ENCODE results near the gene LEUTX.
A peak's percentile ranks its signal among the peaks of the same experiment; 100 is the strongest.

LEUTX gene

DNA sequence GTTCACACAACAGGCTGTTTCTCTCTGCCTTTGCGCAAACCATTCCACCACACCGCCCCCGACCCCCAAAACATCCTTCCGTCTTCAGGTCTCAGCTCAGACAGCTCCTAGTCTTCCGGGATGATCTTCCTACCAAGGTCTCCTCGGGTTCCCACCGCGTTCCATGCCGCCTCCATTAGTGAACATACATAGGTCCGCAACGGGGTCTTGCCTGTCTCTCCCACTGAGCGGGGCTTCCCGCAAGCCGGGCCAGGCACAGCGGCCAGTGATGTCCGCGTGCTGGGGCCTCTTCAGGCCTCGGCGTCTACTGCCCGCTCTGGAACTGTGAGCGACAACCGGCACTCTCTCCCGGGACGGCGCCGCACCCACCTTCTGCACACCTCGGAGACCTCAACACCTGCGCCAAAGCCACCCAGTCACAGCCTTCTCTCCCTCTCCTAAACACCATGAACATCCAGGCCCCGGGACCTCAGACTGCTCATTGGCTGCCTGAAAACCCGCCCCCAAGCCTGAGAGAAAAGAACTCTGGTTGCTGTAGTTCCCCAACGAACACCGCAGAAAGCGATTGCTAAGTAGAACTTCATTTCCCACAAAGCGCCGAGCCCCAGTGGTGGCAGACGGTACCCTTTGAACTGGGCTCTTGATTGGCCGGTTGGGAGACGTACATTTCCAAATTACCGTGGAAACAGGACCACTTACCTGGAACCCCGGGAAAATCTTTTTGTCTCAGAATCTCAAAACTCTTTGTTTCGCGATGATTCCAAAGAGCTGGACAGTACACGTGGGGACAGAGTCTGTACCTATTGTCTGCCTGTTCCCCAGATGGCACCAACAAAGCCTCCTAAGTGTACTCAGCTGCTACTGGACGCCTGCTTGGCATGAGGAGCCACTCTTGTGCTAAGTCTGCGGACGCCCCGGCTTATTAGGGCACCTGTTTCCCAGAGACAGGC lies 45.8 kb downstream of the LEUTX start:
- peak; percentile 72 for DNase-seq (ENCODE audit: low read depth, low spot score)

DNA sequence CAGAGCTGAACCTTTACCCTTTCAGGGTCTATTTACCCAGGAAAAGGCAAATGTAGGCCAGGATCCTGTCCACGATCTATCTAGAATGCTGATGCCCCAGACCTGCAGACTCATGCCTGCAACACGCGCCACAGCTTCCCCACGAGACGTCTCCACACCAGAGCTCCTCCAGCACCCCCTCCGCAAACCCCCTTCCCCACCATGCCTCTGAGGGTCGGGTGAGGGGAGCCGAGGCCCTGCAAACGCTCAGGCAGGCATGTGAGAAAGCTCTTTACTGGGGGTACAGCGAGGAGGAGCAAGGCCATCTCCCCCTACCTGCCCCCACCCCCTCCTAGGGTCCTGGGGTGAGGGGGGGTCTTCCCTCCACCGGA lies 46.4 kb downstream of the LEUTX start:
- no peak for DNase-seq (ENCODE audit: low read depth, low spot score)

DNA sequence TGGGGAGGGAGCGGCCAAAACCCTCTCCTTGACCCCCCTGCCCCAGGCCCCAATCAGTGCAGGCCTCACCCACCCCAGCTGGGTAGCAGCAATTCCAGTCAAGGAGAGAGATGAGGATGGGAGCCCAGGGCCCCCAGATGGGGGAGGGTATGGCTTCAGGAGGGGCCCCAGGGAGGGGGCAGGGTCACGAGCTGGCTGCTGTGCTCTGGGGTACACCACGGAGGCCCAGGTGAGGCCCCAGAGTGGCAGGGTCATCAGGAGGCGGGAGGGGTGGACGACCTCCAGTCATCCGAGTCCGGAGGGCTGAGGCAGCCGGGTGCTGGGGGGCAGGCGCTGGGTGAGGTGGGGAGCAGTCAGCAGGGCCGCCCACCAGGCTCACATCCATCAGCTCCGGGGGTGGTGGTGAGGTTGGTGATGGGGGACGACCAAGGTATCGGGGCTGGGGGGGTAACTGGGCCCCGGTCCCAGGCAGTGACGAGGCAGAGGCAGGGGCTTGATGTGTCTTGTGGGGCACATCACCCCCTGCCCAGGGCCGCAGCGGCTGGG lies 47.0 kb downstream of the LEUTX start:
- DNase-seq (ENCODE audit: low read depth, low spot score), result no peak

DNA sequence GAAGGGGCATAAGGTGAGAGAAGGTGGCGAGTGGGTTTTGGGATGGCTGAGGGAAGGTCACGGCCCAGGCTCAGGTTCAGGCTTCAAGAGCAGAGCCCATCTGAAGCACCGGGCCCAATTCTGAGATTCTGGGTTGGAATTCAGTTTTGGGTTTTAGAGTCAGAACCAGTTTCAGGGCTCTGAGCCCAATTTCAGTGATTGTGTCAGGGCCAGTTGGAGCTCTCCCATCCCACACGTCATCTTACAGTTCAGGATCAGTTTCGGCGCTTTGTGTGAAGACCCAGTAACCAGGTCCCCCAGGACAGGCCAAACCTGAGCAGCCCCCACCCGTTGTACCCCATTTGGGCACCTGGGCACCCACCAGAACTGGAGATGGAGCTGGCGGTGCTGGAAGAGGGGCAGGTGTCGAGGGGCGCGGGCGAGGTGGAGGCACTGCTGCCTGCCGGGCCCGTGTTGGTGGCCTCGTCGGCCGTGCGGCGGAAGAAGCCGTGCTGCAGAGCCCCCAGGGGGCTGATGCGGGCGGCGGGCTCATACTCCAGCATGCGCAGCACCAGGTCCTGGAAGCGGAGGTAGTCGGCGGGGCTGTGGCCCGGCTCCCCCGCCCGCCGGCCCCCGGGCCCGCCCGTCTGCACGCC lies 47.8 kb downstream of the LEUTX start:
- no peak for DNase-seq (ENCODE audit: low read depth, low spot score)

DNA sequence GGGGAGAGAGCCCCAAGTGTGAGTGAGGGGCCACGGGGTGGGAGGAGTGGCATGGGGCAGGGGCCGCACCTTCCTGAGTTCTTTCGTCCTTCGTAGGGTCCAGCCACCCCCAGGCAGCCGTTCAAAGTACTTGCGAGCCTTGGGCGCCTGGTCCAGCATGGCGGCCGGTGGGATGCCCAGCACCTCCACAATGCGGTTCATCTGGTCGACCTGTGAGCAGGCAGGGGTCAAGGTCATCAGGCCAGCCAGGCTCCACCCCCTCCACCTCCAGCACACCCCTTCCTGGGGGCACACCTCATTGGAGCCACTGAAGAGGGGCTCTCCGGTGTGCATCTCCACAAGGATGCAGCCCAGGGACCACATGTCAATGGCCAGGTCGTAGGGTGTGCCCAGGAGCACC lies 48.6 kb downstream of the LEUTX start:
- no peak for DNase-seq (ENCODE audit: low read depth, low spot score)

DNA sequence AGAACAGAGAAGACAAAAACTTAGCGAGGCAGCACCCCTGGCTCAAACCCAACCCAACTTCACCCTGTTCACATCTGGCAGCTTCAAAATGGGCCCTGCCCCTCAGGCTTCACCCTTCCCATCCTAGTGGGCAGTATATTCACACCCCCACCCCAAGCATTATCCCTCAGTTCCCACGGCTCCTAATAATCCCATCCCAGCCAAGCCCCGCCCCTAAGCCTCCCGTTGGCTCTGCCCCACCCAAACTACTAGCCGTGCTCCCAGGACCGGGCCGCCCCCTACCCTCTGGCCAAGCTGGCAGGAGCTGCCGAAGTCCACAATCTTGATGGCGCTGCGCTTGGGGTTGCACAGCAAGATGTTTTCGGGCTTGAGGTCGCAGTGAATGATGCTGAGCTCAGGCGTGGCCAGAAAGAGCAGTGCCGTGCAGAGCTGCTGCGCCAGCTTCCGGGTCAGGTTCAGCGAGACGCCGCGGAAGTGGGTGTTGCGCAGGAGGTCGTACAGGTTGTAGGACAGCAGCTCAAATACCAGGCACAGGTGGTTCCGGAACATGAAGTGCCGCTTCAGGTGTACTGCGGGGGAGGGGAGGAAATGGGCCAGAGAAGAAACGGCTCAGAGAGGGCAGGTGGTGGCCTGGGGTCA lies 49.5 kb downstream of the LEUTX start:
- no peak for DNase-seq (ENCODE audit: low read depth, low spot score)

DNA sequence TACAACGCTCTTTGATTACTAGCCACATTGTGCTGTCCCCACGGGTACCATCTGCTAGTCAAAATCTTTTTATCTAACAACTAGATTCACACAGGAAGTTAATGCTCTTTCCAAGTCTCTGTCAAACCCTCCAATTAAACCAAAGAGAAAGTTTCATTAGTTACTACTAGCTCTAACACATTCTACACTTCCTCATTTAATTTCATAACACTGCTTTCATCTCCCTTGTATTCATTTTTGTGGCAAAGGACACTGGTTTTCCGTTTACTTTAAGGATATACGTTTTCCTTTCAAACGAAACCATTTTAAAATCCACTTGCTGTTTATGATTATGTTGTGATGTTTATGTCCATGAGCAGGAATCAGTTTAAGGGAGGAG lies 50.0 kb downstream of the LEUTX start:
- no peak for DNase-seq (ENCODE audit: low read depth, low spot score)

DNA sequence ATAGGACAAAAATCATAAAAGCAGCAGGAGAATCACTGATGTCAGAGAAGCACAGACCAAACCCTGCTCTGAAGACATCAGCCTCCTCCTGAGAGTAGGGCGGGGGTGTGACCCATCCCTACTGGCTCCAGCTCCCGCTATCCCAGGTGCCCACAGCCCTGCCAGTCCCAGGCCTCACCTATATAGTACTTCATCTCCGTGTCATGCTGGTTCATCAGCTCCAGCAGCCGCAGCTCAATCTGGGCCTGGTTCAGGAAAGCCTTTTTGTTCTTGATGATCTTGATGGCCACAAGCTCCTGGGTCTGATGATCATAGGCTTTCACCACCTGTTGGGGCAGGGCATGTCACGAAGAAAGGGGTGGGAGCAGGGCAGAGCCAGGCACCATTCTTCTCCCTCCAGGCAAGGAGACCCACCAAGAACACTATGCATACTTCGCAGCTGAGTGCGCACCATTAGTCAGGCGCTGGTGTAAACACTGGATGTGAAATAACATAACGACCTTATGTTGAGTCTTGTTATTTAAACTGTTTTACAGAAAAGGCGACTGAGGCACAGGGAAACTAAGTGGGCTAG lies 51.1 kb downstream of the LEUTX start:
- no peak for DNase-seq (ENCODE audit: low read depth, low spot score)

DNA sequence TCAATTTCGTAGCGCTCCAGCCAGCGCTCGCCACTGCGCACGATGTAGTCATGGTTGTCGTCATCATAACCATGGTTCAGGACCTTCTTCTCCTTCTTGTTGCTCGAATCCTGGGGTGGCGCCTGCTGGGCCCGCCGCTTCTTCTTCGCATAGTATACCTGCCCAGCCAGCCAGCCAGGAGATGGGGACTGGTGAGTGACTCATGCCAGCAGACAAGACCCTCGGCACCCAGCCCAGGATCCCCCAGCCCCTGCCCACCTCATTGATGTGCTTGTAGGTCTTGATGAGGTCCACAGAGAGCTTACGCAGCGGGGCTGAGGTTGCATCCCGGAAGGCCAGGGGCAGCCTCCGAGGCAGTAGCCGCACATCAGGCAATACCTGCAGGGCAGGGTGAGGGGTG lies 51.8 kb downstream of the LEUTX start:
- no peak for DNase-seq (ENCODE audit: low read depth, low spot score)

DNA sequence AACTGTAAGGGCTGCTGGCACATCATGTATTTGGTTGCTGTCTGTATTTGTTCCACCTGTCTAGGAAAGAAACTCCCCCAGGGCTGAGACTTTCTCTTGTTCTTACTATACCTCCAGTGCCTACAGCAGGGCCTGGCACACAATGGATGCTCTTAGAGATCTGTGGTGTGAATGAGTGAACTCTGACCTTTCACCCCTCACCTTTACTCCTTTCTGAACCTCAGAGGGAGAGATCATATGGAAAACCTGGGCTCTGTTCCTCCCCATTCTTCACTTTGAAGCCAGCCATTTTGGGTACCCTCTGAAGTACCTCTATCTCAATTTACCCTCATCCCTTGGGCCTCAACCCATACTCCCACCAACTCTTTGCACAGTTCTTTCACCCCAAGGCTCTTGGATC lies 52.2 kb downstream of the LEUTX start:
- no peak for DNase-seq (ENCODE audit: low read depth, low spot score)

DNA sequence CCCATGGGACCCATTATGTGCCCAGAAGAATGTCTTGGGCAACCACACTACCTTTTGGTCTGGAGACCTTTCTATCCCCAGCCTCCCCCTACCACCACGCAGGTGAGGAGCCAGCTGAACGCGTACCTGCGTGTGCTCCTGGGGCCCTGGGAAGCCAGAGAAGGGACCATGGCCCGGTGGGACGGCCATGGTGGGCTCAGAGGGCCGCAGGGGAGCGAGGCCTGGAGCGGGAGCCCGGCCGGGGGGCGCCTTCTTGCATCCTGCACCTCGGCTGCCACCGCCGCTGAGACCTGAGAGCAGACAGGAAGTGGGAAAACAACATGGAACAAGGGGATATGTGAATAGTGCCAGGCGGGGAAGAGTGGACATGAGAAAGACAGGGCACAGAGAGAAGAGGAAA lies 53.0 kb downstream of the LEUTX start:
- no peak for DNase-seq (ENCODE audit: low read depth, low spot score)

DNA sequence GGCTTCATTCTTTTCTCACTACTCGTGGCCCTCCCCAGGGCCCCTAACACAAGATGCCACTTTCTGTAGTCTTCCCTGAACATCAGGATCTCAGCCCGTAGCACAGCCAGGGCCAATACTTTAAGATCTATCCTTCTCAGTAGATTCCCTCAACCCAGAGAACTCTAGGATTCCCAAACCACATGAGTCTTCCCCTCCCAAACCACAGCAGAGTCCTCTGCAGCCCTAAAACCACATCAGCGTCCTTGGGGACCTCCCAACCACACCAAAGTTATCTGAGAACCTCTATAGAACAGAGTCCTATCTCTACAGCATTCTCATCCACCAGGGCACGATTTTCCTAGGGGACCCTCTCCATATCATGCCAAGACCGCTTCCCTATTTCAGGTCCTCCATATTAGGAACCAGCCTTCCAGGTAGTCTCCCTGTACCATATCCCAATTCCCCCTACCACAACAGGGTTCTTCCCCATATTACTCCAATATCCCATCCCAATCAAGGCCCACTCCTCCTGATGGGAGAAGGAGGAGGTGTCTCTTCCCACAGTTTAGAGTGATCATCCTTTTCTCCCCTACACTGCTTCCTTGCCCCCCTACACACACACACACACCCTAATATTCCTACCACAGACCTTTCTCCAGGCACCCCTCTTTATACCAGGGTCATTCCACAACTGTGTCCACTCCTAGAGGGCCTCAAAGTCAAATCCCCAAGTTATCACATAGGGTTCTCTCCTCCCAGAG lies 53.9 kb downstream of the LEUTX start:
- DNase-seq (ENCODE audit: low read depth, low spot score), result no peak

DNA sequence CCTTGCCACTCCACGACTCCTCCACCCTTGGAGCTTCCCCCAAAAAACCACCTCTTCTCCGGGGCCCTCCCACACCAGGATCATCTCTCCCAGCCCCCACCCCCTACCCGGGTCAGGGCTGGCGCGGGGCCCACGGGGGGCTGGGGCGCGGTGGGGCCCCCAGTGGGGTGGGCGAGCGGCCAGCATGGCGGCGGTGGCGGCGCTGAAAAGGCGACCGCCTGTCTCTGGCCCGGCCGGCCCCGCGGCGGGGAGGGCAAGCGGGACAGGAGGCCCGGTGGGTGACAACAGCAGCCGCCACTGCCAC lies 54.5 kb downstream of the LEUTX start:
- no peak for DNase-seq (ENCODE audit: low read depth, low spot score)

DNA sequence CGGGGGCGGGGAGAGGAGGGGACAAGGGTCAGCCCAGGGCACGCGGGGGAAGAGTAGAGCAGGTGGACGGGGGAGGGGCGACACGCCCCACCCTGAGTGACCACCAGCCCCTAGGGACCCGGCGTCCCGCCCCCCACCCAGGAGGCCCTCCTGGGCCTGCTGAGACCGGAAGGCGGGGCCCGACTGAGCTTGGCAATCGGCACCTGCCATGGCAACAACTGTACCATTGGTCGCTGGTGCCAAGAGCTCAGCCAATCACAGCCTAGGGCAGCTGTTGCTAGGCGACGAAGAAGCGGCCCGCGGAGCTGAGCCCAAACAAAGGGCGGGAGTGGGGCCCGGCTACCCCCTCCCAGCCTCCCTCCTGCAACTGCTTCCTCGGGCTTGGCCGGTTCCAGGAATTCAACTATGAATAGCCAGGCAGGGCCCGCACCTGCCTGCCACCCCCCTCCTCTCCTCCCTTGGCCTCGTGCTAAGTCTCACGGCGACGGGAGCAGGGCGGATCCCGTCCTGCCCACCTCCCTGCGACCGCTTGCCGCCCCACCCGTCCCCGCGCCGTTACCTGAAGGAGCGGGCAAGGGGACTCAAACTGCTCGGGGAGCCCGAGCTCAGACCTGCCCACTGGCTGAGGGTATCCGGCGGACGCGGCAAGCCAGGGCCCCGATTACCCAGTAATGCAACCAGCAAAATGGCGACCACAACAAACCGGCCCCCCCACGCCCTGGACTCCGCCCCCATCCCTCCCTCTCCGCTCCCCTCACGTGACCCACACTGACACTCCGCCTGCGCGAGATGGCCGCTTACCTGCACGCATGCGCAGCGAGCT lies 55.0 kb downstream of the LEUTX start, which contains the start of gene DYRK1B:
DYRK1B (minus strand) TSS at position 699 of the 823 bp plus-strand sequence. CDS start 2,295 bp downstream, outside the sequence.
- DNase-seq (ENCODE audit: low read depth, low spot score), result peak; percentile 92

DNA sequence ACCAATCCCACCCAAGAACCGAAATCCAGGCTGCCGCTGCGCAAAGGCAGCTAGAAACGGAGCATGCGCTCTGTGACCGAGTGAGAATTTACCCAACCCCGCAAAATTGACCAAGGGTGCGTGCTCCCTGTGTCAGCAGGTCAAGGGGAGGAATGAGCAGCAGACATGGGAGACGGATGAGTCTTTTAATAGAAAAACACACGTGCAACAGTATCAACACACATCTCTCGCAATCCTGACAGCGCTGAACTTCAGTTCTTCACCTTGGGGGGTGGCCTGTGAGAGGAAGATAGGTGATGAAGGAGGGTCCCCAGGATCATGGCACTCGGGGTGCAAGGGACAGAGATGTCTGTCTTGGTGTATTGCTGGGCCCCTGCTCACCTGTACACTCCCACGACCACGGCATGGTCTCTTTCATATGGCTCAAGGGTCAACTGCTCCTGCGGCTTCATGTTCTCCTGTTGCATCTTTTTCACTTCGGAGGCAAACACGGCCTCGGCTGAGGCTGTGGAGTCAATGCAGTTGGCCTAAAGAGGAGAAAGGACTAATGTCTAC lies 55.7 kb downstream of the LEUTX start:
- no peak for DNase-seq (ENCODE audit: low read depth, low spot score)

All from smooth muscle cell of the brain vasculature (primary cell).